MM.1S (cell line): ENCODE data around the gene PTPRG.
"Not testable (repeated sequence)": the region's sequence is repeated elsewhere in the genome, so short reads cannot be mapped to it uniquely, and the experiment has no call there.

ENCODE experiments used
- DNase-seq: peaks from one replicate; pipeline ENCODE4 v3.0.0-alpha.2; 2015
- H2AFZ ChIP-seq: fragments of 300-600 bp; sonication (generic); 2 replicates; pipeline ENCODE4 v1.6.0; 2016; ENCODE audit warnings: antibody characterized with exemption, low read length
- H3F3A ChIP-seq: fragments of 300-600 bp; sonication (generic); 2 replicates; pipeline ENCODE4 v1.6.1; 2016; ENCODE audit warnings: mild to moderate bottlenecking, antibody characterized with exemption, low read length, moderate library complexity, mixed read lengths; ENCODE audit not compliant: insufficient read depth
- H3K27ac ChIP-seq: fragments of 300-600 bp; sonication (generic); 2 replicates; pipeline ENCODE4 v1.5.1; 2016; ENCODE audit warnings: mild to moderate bottlenecking, low read length
- H3K27me3 ChIP-seq: fragments of 300-600 bp; sonication (generic); replicated peaks from 2 replicates; pipeline ENCODE4 v1.6.0; 2016; ENCODE audit warnings: low read length; ENCODE audit not compliant: insufficient read depth
- H3K36me3 ChIP-seq: fragments of 300-600 bp; sonication (generic); replicated peaks from 2 replicates; pipeline ENCODE4 v1.6.1; 2016; ENCODE audit warnings: mild to moderate bottlenecking, low read length, mixed read lengths; ENCODE audit not compliant: insufficient read depth
- H3K4me1 ChIP-seq: fragments of 300-600 bp; sonication (generic); 2 replicates; pipeline ENCODE4 v1.6.1; 2016; ENCODE audit warnings: low read length, mixed read lengths
- H3K4me2 ChIP-seq: fragments of 300-600 bp; sonication (generic); 2 replicates; pipeline ENCODE4 v1.6.0; 2016; ENCODE audit warnings: low read depth, low read length
- H3K4me3 ChIP-seq: fragments of 300-600 bp; sonication (generic); 2 replicates; pipeline ENCODE4 v1.5.1; 2016; ENCODE audit warnings: low read length, mixed read lengths
- H3K79me2 ChIP-seq: fragments of 300-600 bp; sonication (generic); 2 replicates; pipeline ENCODE4 v1.6.1; 2016; ENCODE audit warnings: mixed run types, low read length, mixed read lengths
- H3K9ac ChIP-seq: fragments of 300-600 bp; sonication (generic); 2 replicates; pipeline ENCODE4 v1.6.1; 2016; ENCODE audit warnings: low read length, mixed read lengths
- H3K9me2 ChIP-seq: fragments of 300-600 bp; sonication (generic); replicated peaks from 2 replicates; pipeline ENCODE4 v1.6.1; 2016; ENCODE audit warnings: mild to moderate bottlenecking, low read length, mixed read lengths; ENCODE audit not compliant: insufficient read depth
- H3K9me3 ChIP-seq: fragments of 300-600 bp; sonication (generic); replicated peaks from 2 replicates; pipeline ENCODE4 v1.6.1; 2016; ENCODE audit warnings: mild to moderate bottlenecking, low read length, mixed read lengths; ENCODE audit not compliant: insufficient read depth
- H4K20me1 ChIP-seq: fragments of 300-600 bp; sonication (generic); 2 replicates; pipeline ENCODE4 v1.6.1; 2016; ENCODE audit warnings: mild to moderate bottlenecking, low read length, moderate library complexity, mixed read lengths; ENCODE audit not compliant: insufficient read depth
- CTCF ChIP-seq: fragments of 300-600 bp; sonication (generic); IDR thresholded peaks from 2 replicates; pipeline ENCODE4 v1.5.1; 2016; ENCODE audit warnings: antibody characterized with exemption, low read length, mixed read lengths
- EZH2 ChIP-seq: fragments of 300-600 bp; sonication (generic); optimal IDR thresholded peaks from 2 replicates; pipeline ENCODE3; 2017; ENCODE audit warnings: low read depth, mild to moderate bottlenecking, antibody characterized with exemption, low read length, mixed read lengths
- EZH2phosphoT487 ChIP-seq: fragments of 300-600 bp; sonication (generic); IDR thresholded peaks from 2 replicates; pipeline ENCODE4 v1.6.1; 2018; ENCODE audit warnings: antibody characterized with exemption, low read length

PTPRG gene

GRCh38 chr3:61688307-61688984, 127.1 kb downstream of the PTPRG start:
- no peaks in the 10 kb centered on the region for H4K20me1 ChIP-seq
- H3K4me2 ChIP-seq = no peak overlapping the region
- no peaks in the 10 kb centered on the region for H3K36me3 ChIP-seq
- H3K27me3 ChIP-seq = no peaks in the 10 kb centered on the region
- no peak overlapping the region for H2AFZ ChIP-seq
- no peak overlapping the region for H3K9ac ChIP-seq
- H3K9me3 ChIP-seq = no peaks in the 10 kb centered on the region
- H3K4me3 ChIP-seq = no peak overlapping the region
- H3K9me2 ChIP-seq = no peaks in the 10 kb centered on the region
- no peak for TF ChIP-seq EZH2
- no peak for TF ChIP-seq CTCF
- TF ChIP-seq EZH2phosphoT487 = no peak
- H3K4me1 ChIP-seq = no peaks in the 10 kb centered on the region
- H3K79me2 ChIP-seq = peaks cover 41% of the 10 kb centered on the region
- H3F3A ChIP-seq = no peaks in the 10 kb centered on the region
- no peak overlapping the region for H3K27ac ChIP-seq
- DNase-seq = no peak

- Histone ChIP-seq H3K4me3 (no peak overlapping the region), H3F3A (no peaks in the 10 kb centered on the region), H3K9me3 (no peaks in the 10 kb centered on the region), H2AFZ (no peak overlapping the region), H4K20me1 (no peaks in the 10 kb centered on the region), H3K27me3 (no peaks in the 10 kb centered on the region), H3K9ac (no peak overlapping the region), H3K79me2 (peaks cover 30% of the 10 kb centered on the region), H3K27ac (no peak overlapping the region), H3K9me2 (no peaks in the 10 kb centered on the region), H3K4me2 (no peak overlapping the region), H3K36me3 (no peaks in the 10 kb centered on the region), H3K4me1 (no peaks in the 10 kb centered on the region)
- DNase-seq = no peak
- no peak for TF ChIP-seq EZH2phosphoT487
- TF ChIP-seq CTCF = no peak
- TF ChIP-seq EZH2 = no peak
These were observed 128.6 kb downstream of the PTPRG start for GRCh38 chr3:61690016-61690415.

- no peaks in the 10 kb centered on the region for H3K36me3 ChIP-seq
- TF ChIP-seq EZH2phosphoT487 = no peak
- no peaks in the 10 kb centered on the region for H4K20me1 ChIP-seq
- no peaks in the 10 kb centered on the region for H3K9me3 ChIP-seq
- H3K4me3 ChIP-seq = no peak overlapping the region
- H3K9me2 ChIP-seq = no peaks in the 10 kb centered on the region
- no peak for DNase-seq
- no peak overlapping the region for H3K9ac ChIP-seq
- no peaks in the 10 kb centered on the region for H3K4me1 ChIP-seq
- no peak overlapping the region for H3K4me2 ChIP-seq
- no peak overlapping the region for H3K27ac ChIP-seq
- no peak overlapping the region for H2AFZ ChIP-seq
- H3F3A ChIP-seq = no peaks in the 10 kb centered on the region
- H3K79me2 ChIP-seq = peaks cover 17% of the 10 kb centered on the region; the same call in 1 of the 2 replicates
- no peaks in the 10 kb centered on the region for H3K27me3 ChIP-seq
These were observed 130.1 kb downstream of the PTPRG start for GRCh38 chr3:61691466-61691865.

- Histone ChIP-seq H4K20me1 (no peaks in the 10 kb centered on the region), H2AFZ (no peak overlapping the region), H3K27me3 (no peaks in the 10 kb centered on the region), H3K9ac (no peak overlapping the region), H3K79me2 (peaks cover 18% of the 10 kb centered on the region), H3K4me1 (peaks cover 22% of the 10 kb centered on the region), H3K36me3 (no peaks in the 10 kb centered on the region), H3K9me3 (no peaks in the 10 kb centered on the region), H3K27ac (no peak overlapping the region), H3K4me3 (no peak overlapping the region), H3K9me2 (no peaks in the 10 kb centered on the region), H3K4me2 (no peak overlapping the region), H3F3A (no peaks in the 10 kb centered on the region)
- no peak for TF ChIP-seq CTCF
- TF ChIP-seq EZH2phosphoT487 = no peak
- TF ChIP-seq EZH2 = no peak
- no peak for DNase-seq
These were observed 135.9 kb downstream of the PTPRG start for GRCh38 chr3:61697301-61697700.

- not testable (repeated sequence) for H3K9me2 ChIP-seq, H3K4me3 ChIP-seq, H2AFZ ChIP-seq, H3F3A ChIP-seq, H3K9ac ChIP-seq, H3K27ac ChIP-seq, H3K36me3 ChIP-seq, H3K27me3 ChIP-seq, H4K20me1 ChIP-seq, H3K9me3 ChIP-seq, H3K4me2 ChIP-seq, DNase-seq
- H3K79me2 ChIP-seq = peaks cover 23% of the 10 kb centered on the region
- H3K4me1 ChIP-seq = peaks cover 22% of the 10 kb centered on the region
These were observed 137.1 kb downstream of the PTPRG start for GRCh38 chr3:61698278-61699072.
